ENCODE measurements around the gene TMPRSS2.

Gene TMPRSS2

GRCh38 chr21:41494242-41494641 lies 13.7 kb downstream of the TMPRSS2 start:
- Histone ChIP-seq H3K36me3 (ENCODE audit: control insufficient read depth, low read depth, low read length) (no peaks in the 10 kb centered on the region), H3K27me3 (ENCODE audit: control insufficient read depth, insufficient read depth, low read length) (no peaks in the 10 kb centered on the region), H3K27ac (ENCODE audit: low read length) (no peak overlapping the region), H3K4me1 (ENCODE audit: control insufficient read depth, low read depth, low read length) (no peaks in the 10 kb centered on the region), H3K9me3 (ENCODE audit: control insufficient read depth, low read depth, low read length) (no peaks in the 10 kb centered on the region), H3K4me3 (ENCODE audit: low read length) (no peak overlapping the region), H3K9ac (ENCODE audit: low read length) (no peak overlapping the region)

GRCh38 chr21:41491412-41491811 lies 16.5 kb downstream of the TMPRSS2 start:
- Histone ChIP-seq H3K4me3 (ENCODE audit: low read length) (no peak overlapping the region), H3K9ac (ENCODE audit: low read length) (no peak overlapping the region), H3K36me3 (ENCODE audit: control insufficient read depth, low read depth, low read length) (no peaks in the 10 kb centered on the region), H3K27me3 (ENCODE audit: control insufficient read depth, insufficient read depth, low read length) (no peaks in the 10 kb centered on the region), H3K27ac (ENCODE audit: low read length) (no peak overlapping the region), H3K9me3 (ENCODE audit: control insufficient read depth, low read depth, low read length) (no peaks in the 10 kb centered on the region), H3K4me1 (ENCODE audit: control insufficient read depth, low read depth, low read length) (peaks cover 4% of the 10 kb centered on the region)

- H3K27me3 ChIP-seq (ENCODE audit: control insufficient read depth, insufficient read depth, low read length) = no peaks in the 10 kb centered on the region
- no peak overlapping the region for H3K9ac ChIP-seq (ENCODE audit: low read length)
- H3K4me1 ChIP-seq (ENCODE audit: control insufficient read depth, low read depth, low read length) = peaks cover 4% of the 10 kb centered on the region
- no peak overlapping the region for H3K4me3 ChIP-seq (ENCODE audit: low read length)
- no peaks in the 10 kb centered on the region for H3K9me3 ChIP-seq (ENCODE audit: control insufficient read depth, low read depth, low read length)
- no peak overlapping the region for H3K27ac ChIP-seq (ENCODE audit: low read length)
- H3K36me3 ChIP-seq (ENCODE audit: control insufficient read depth, low read depth, low read length) = no peaks in the 10 kb centered on the region
Observed at GRCh38 chr21:41490330-41490729, 17.6 kb downstream of the TMPRSS2 start.

GRCh38 chr21:41489329-41489728 lies 18.6 kb downstream of the TMPRSS2 start:
- H3K27ac ChIP-seq (ENCODE audit: low read length) = no peak overlapping the region
- no peak overlapping the region for H3K4me3 ChIP-seq (ENCODE audit: low read length)
- H3K27me3 ChIP-seq (ENCODE audit: control insufficient read depth, insufficient read depth, low read length) = no peaks in the 10 kb centered on the region
- no peaks in the 10 kb centered on the region for H3K9me3 ChIP-seq (ENCODE audit: control insufficient read depth, low read depth, low read length)
- H3K36me3 ChIP-seq (ENCODE audit: control insufficient read depth, low read depth, low read length) = no peaks in the 10 kb centered on the region
- no peak overlapping the region for H3K9ac ChIP-seq (ENCODE audit: low read length)
- H3K4me1 ChIP-seq (ENCODE audit: control insufficient read depth, low read depth, low read length) = peaks cover 4% of the 10 kb centered on the region

- Histone ChIP-seq H3K4me1 (ENCODE audit: control insufficient read depth, low read depth, low read length) (peaks cover 4% of the 10 kb centered on the region), H3K9me3 (ENCODE audit: control insufficient read depth, low read depth, low read length) (no peaks in the 10 kb centered on the region), H3K36me3 (ENCODE audit: control insufficient read depth, low read depth, low read length) (no peaks in the 10 kb centered on the region), H3K27ac (ENCODE audit: low read length) (no peak overlapping the region), H3K9ac (ENCODE audit: low read length) (no peak overlapping the region), H3K4me3 (ENCODE audit: low read length) (no peak overlapping the region), H3K27me3 (ENCODE audit: control insufficient read depth, insufficient read depth, low read length) (no peaks in the 10 kb centered on the region)
Observed at GRCh38 chr21:41488080-41488479, 19.9 kb downstream of the TMPRSS2 start.

- no peaks in the 10 kb centered on the region for H3K9me3 ChIP-seq (ENCODE audit: control insufficient read depth, low read depth, low read length)
- no peak overlapping the region for H3K9ac ChIP-seq (ENCODE audit: low read length)
- peaks cover 4% of the 10 kb centered on the region for H3K4me1 ChIP-seq (ENCODE audit: control insufficient read depth, low read depth, low read length)
- no peaks in the 10 kb centered on the region for H3K36me3 ChIP-seq (ENCODE audit: control insufficient read depth, low read depth, low read length)
- no peak overlapping the region for H3K27ac ChIP-seq (ENCODE audit: low read length)
- no peaks in the 10 kb centered on the region for H3K27me3 ChIP-seq (ENCODE audit: control insufficient read depth, insufficient read depth, low read length)
- H3K4me3 ChIP-seq (ENCODE audit: low read length) = no peak overlapping the region
Observed at GRCh38 chr21:41487082-41487481, 20.9 kb downstream of the TMPRSS2 start.

GRCh38 chr21:41483973-41484372 lies 24.0 kb downstream of the TMPRSS2 start:
- Histone ChIP-seq H3K27ac (ENCODE audit: low read length) (no peak overlapping the region), H3K9ac (ENCODE audit: low read length) (no peak overlapping the region)

GRCh38 chr21:41483415-41483814 lies 24.5 kb downstream of the TMPRSS2 start:
- no peak overlapping the region for H3K4me3 ChIP-seq (ENCODE audit: low read length)
- peaks cover 21% of the 10 kb centered on the region for H3K4me1 ChIP-seq (ENCODE audit: control insufficient read depth, low read depth, low read length)
- H3K9me3 ChIP-seq (ENCODE audit: control insufficient read depth, low read depth, low read length) = no peaks in the 10 kb centered on the region
- no peaks in the 10 kb centered on the region for H3K27me3 ChIP-seq (ENCODE audit: control insufficient read depth, insufficient read depth, low read length)
- H3K36me3 ChIP-seq (ENCODE audit: control insufficient read depth, low read depth, low read length) = no peaks in the 10 kb centered on the region
- H3K27ac ChIP-seq (ENCODE audit: low read length) = no peak overlapping the region
- H3K9ac ChIP-seq (ENCODE audit: low read length) = no peak overlapping the region

More at GRCh38 chr21:41483973-41484372, 24.0 kb downstream of the TMPRSS2 start:
- no peaks in the 10 kb centered on the region for H3K27me3 ChIP-seq (ENCODE audit: control insufficient read depth, insufficient read depth, low read length)
- no peaks in the 10 kb centered on the region for H3K9me3 ChIP-seq (ENCODE audit: control insufficient read depth, low read depth, low read length)
- H3K36me3 ChIP-seq (ENCODE audit: control insufficient read depth, low read depth, low read length) = no peaks in the 10 kb centered on the region
- peaks cover 16% of the 10 kb centered on the region for H3K4me1 ChIP-seq (ENCODE audit: control insufficient read depth, low read depth, low read length)
- no peak overlapping the region for H3K4me3 ChIP-seq (ENCODE audit: low read length)

GRCh38 chr21:41482980-41483379 lies 25.0 kb downstream of the TMPRSS2 start:
- Histone ChIP-seq H3K9me3 (ENCODE audit: control insufficient read depth, low read depth, low read length) (no peaks in the 10 kb centered on the region), H3K9ac (ENCODE audit: low read length) (no peak overlapping the region), H3K4me1 (ENCODE audit: control insufficient read depth, low read depth, low read length) (peaks cover 26% of the 10 kb centered on the region), H3K27me3 (ENCODE audit: control insufficient read depth, insufficient read depth, low read length) (no peaks in the 10 kb centered on the region), H3K36me3 (ENCODE audit: control insufficient read depth, low read depth, low read length) (no peaks in the 10 kb centered on the region), H3K27ac (ENCODE audit: low read length) (no peak overlapping the region), H3K4me3 (ENCODE audit: low read length) (no peak overlapping the region)

GRCh38 chr21:41482301-41482700 lies 25.7 kb downstream of the TMPRSS2 start:
- no peaks in the 10 kb centered on the region for H3K36me3 ChIP-seq (ENCODE audit: control insufficient read depth, low read depth, low read length)
- peaks cover 30% of the 10 kb centered on the region for H3K4me1 ChIP-seq (ENCODE audit: control insufficient read depth, low read depth, low read length)
- H3K27me3 ChIP-seq (ENCODE audit: control insufficient read depth, insufficient read depth, low read length) = no peaks in the 10 kb centered on the region
- H3K27ac ChIP-seq (ENCODE audit: low read length) = no peak overlapping the region
- H3K4me3 ChIP-seq (ENCODE audit: low read length) = no peak overlapping the region
- no peaks in the 10 kb centered on the region for H3K9me3 ChIP-seq (ENCODE audit: control insufficient read depth, low read depth, low read length)
- no peak overlapping the region for H3K9ac ChIP-seq (ENCODE audit: low read length)

- Histone ChIP-seq H3K27me3 (ENCODE audit: control insufficient read depth, insufficient read depth, low read length) (no peaks in the 10 kb centered on the region), H3K36me3 (ENCODE audit: control insufficient read depth, low read depth, low read length) (no peaks in the 10 kb centered on the region), H3K4me1 (ENCODE audit: control insufficient read depth, low read depth, low read length) (peaks cover 36% of the 10 kb centered on the region), H3K9ac (ENCODE audit: low read length) (no peak overlapping the region), H3K9me3 (ENCODE audit: control insufficient read depth, low read depth, low read length) (no peaks in the 10 kb centered on the region), H3K4me3 (ENCODE audit: low read length) (no peak overlapping the region), H3K27ac (ENCODE audit: low read length) (no peak overlapping the region)
Observed at GRCh38 chr21:41481191-41481590, 26.8 kb downstream of the TMPRSS2 start.

- no peak overlapping the region for H3K9ac ChIP-seq (ENCODE audit: low read length)
- H3K27me3 ChIP-seq (ENCODE audit: control insufficient read depth, insufficient read depth, low read length) = no peaks in the 10 kb centered on the region
- no peaks in the 10 kb centered on the region for H3K36me3 ChIP-seq (ENCODE audit: control insufficient read depth, low read depth, low read length)
- H3K9me3 ChIP-seq (ENCODE audit: control insufficient read depth, low read depth, low read length) = no peaks in the 10 kb centered on the region
- no peak overlapping the region for H3K27ac ChIP-seq (ENCODE audit: low read length)
- no peak overlapping the region for H3K4me3 ChIP-seq (ENCODE audit: low read length)
- peaks cover 36% of the 10 kb centered on the region for H3K4me1 ChIP-seq (ENCODE audit: control insufficient read depth, low read depth, low read length)
Observed at GRCh38 chr21:41480086-41480690, 27.8 kb downstream of the TMPRSS2 start.

All from iPS-18a (cell line).